Prostate gland (tissue), 2 donors: ENCODE data around the gene CRTC2. TPM values are rescaled to one million over a fixed set of nuclear protein-coding genes. Genes with fewer than 3 reads are reported as not detected.

ENCODE experiments used
- DNase-seq: peaks from one replicate; pipeline ENCODE4 v3.0.0-alpha.2; 2019; ENCODE audit warnings: low spot score
- H3K27ac ChIP-seq, 2 donors: fragments of 200-600 bp; sonication (generic); 2 replicates each; pipeline ENCODE4 v1.5.1; 2017 to 2019
- H3K27me3 ChIP-seq: fragments of 200-600 bp; sonication (generic); replicated peaks from 2 replicates; pipeline ENCODE4 v1.5.1; 2019; ENCODE audit not compliant: insufficient read depth
- H3K36me3 ChIP-seq, 2 donors: fragments of 200-600 bp; sonication (generic); 1 replicate in 1 of 2; 2 replicates in 1 of 2; pipeline versions ENCODE4 v1.5.1 to v1.8.1; 2017 to 2019
- H3K4me1 ChIP-seq: fragments of 200-600 bp; sonication (generic); replicated peaks from 2 replicates; pipeline ENCODE4 v1.5.1; 2019
- H3K4me3 ChIP-seq, 2 donors: fragments of 200-600 bp; sonication (generic); 2 replicates each; pipeline ENCODE4 v1.5.1; 2017 to 2019
- H3K9me3 ChIP-seq: fragments of 200-600 bp; sonication (generic); 2 replicates; pipeline ENCODE4 v1.5.1; 2017
- CTCF ChIP-seq, 4 experiments: fragments of 200-600 bp in 2 of 4; fragments of 450-650 bp in 2 of 4; sonication (generic) in 2 of 4; IDR thresholded peaks; 1 replicate in 3 of 4; 2 replicates in 1 of 4; pipeline ENCODE4 v1.5.1; 2016 to 2019; ENCODE audit warnings: antibody characterized with exemption in 4 of 4, mild to moderate bottlenecking in 2 of 4, moderate library complexity in 2 of 4
- POLR2A ChIP-seq: fragments of 450-650 bp; IDR thresholded peaks from one replicate; pipeline ENCODE4 v1.6.1; 2016; ENCODE audit warnings: antibody characterized with exemption, mild to moderate bottlenecking
- POLR2AphosphoS5 ChIP-seq: sonication (generic); formaldehyde crosslinking; IDR thresholded peaks from one replicate; pipeline ENCODE4 v1.6.1; 2017; ENCODE audit warnings: antibody characterized with exemption
- WGBS: methylation state at CpG from one replicate; pipeline ENCODE4 v1.1.5; 2018; 5-methylcytosine and 5-hydroxymethylcytosine counted together
- intact Hi-C: fragments of 100-400 bp; cut with DNase I; formaldehyde crosslinking; loops from one replicate; pipeline ENCODE4 v1.14.2; 2022
- total RNA-seq, 2 donors: library from RNA; depleted of rRNA; stranded (reverse); fragments of >200 nt; gene quantifications; one replicate each; pipeline ENCODE4 v1.1.0, GENCODE V29; 2016

CRTC2 gene
- total RNA-seq, 2 donors from 2014 or later = 18.5 to 30.2 TPM

- Histone ChIP-seq H3K4me1 (no peaks in the 10 kb centered on the region), H3K27ac (no peak overlapping the region), H3K36me3 (no peaks in the 10 kb centered on the region), H3K9me3 (no peaks in the 10 kb centered on the region), H3K27me3 (no peaks in the 10 kb centered on the region), H3K4me3 (no peak overlapping the region)
- no peak for DNase-seq
- intact Hi-C loops = no loop called here
- 89% methylated on average over 3 of the region's 3 CpGs for WGBS
- TF ChIP-seq POLR2AphosphoS5 (no peak), CTCF (IDR thresholded peaks at IDR 0.05) (no peak), POLR2A (no peak)
Measured at GRCh38 chr1:153973071-153973470, 14.7 kb upstream of the CRTC2 start.

GRCh38 chr1:153970346-153970745 is 11.9 kb upstream of the CRTC2 start:
- Histone ChIP-seq H3K36me3 (no peaks in the 10 kb centered on the region), H3K9me3 (no peaks in the 10 kb centered on the region), H3K27ac (peak overlapping the region in 1 of 2 donors; percentile 97), H3K27me3 (no peaks in the 10 kb centered on the region), H3K4me3 (no peak overlapping the region), H3K4me1 (peaks cover 3% of the 10 kb centered on the region)
- WGBS = 88% methylated on average over 2 of the region's 2 CpGs
- intact Hi-C loops = no loop called here
- no peak for TF ChIP-seq POLR2A
- no peak for TF ChIP-seq POLR2AphosphoS5
- no peak for TF ChIP-seq CTCF (IDR thresholded peaks at IDR 0.05)
- no peak for DNase-seq

- H3K4me1 ChIP-seq = peaks cover 4% of the 10 kb centered on the region
Measured at GRCh38 chr1:153968972-153969371, 10.6 kb upstream of the CRTC2 start.

GRCh38 chr1:153968408-153968807 is 10.0 kb upstream of the CRTC2 start:
- H3K4me3 ChIP-seq = peak overlapping the region; percentile 60 to 65
- no peaks in the 10 kb centered on the region for H3K9me3 ChIP-seq
- no peak for TF ChIP-seq POLR2A
- no peak for TF ChIP-seq CTCF (IDR thresholded peaks at IDR 0.05)
- TF ChIP-seq POLR2AphosphoS5 = no peak
- H3K27me3 ChIP-seq = no peaks in the 10 kb centered on the region
- intact Hi-C loops = no loop called here
- no peaks in the 10 kb centered on the region for H3K36me3 ChIP-seq
- peak; percentile 36 for DNase-seq
- peaks cover 4% of the 10 kb centered on the region for H3K4me1 ChIP-seq
- 7% methylated on average over 13 of the region's 13 CpGs for WGBS
- H3K27ac ChIP-seq = peak overlapping the region; percentile 97

More at GRCh38 chr1:153968972-153969371, 10.6 kb upstream of the CRTC2 start:
- peak overlapping the region; percentile 60 to 65 for H3K4me3 ChIP-seq
- TF ChIP-seq POLR2A (no peak), POLR2AphosphoS5 (no peak), CTCF (IDR thresholded peaks at IDR 0.05) (no peak)
- intact Hi-C loops = no loop called here
- H3K27ac ChIP-seq = peak overlapping the region; percentile 97
- WGBS = 64% methylated on average over 2 of the region's 2 CpGs
- H3K36me3 ChIP-seq = no peaks in the 10 kb centered on the region
- H3K27me3 ChIP-seq = no peaks in the 10 kb centered on the region
- H3K9me3 ChIP-seq = no peaks in the 10 kb centered on the region
- no peak for DNase-seq

- intact Hi-C loops = no loop called here
- H3K4me3 ChIP-seq = peak overlapping the region; percentile 60 to 65
- no peaks in the 10 kb centered on the region for H3K36me3 ChIP-seq
- peaks cover 4% of the 10 kb centered on the region for H3K4me1 ChIP-seq
- 2% methylated on average over 8 of the region's 8 CpGs for WGBS
- H3K9me3 ChIP-seq = no peaks in the 10 kb centered on the region
- peak overlapping the region; percentile 97 for H3K27ac ChIP-seq
- peak; percentile 89 for DNase-seq
- H3K27me3 ChIP-seq = no peaks in the 10 kb centered on the region
- TF ChIP-seq POLR2AphosphoS5 (no peak), POLR2A (peak; percentile 58)
Measured at GRCh38 chr1:153968000-153968363, 9.6 kb upstream of the CRTC2 start.
